ENCODE measurements around the gene CDH5.

CDH5 gene

DNA sequence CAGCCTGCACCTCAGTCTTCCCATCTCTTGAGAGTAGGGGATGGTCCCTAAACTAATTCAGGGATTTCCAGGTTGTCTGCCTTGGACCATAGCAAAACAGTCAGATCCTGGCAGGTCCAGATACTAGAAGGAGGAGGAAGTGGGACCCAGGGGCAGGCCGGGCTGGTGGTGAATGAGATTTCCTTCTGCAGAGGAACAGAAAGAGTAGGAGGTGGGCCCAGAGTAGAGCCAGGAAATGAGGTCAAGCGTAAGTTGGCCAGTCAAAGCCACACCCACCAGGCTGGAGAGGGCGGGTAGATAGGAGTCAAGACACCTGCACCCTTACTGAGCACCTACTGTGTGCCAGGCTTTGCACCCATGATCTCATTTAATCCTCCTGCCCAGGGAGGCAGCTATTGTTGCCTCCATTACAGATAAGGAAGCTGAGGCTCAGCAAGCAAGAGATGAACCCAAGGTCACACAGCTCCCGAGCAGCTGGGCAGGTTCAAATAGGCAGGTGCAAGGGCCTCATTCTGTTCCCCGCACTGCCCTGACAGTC, 2.6 kb downstream of the CDH5 start:
- Histone ChIP-seq H3K27me3 (ENCODE audit: control insufficient read depth in 3 of 3, insufficient read depth in 3 of 3, low read depth in 1 of 3, low read length in 3 of 3) (no peaks in the 10 kb centered on the region), H3K4me2 (ENCODE audit: insufficient read depth, low read length, poor library complexity, severe bottlenecking) (no peak overlapping the region), H3K14ac (ENCODE audit: low read length) (no peak overlapping the region), H4K91ac (ENCODE audit: low read depth, low read length, poor library complexity) (no peak overlapping the region), H3K9me3 (replicated peaks in 1 of 2; ENCODE audit: control insufficient read depth in 2 of 2, insufficient read depth in 1 of 2, low read depth in 1 of 2, low read length in 2 of 2) (no peaks in the 10 kb centered on the region), H3K27ac (replicated peaks; ENCODE audit: low read length) (no peak overlapping the region), H2AK5ac (ENCODE audit: low read depth, low read length) (peak overlapping the region; percentile 85), H3K4ac (ENCODE audit: low read length) (no peak overlapping the region), H2AFZ (ENCODE audit: low read length) (no peak overlapping the region), H3K23ac (ENCODE audit: low read depth, low read length, poor library complexity) (no peak overlapping the region), H3K79me1 (ENCODE audit: low read depth, low read length) (no peaks in the 10 kb centered on the region), H4K8ac (ENCODE audit: low read depth, low read length) (no peak overlapping the region), H3K4me3 (ENCODE audit: low read length in 2 of 2) (no peak overlapping the region), H3K4me1 (ENCODE audit: control insufficient read depth in 2 of 2, insufficient read depth in 1 of 2, low read depth in 1 of 2, low read length in 2 of 2) (peaks cover 18 to 24% of the 10 kb centered on the region in 2 donors), H2BK12ac (ENCODE audit: low read length) (no peak overlapping the region), H3K9ac (ENCODE audit: low read depth, low read length, poor library complexity) (no peak overlapping the region), H2BK120ac (ENCODE audit: low read depth, low read length) (no peak overlapping the region), H3K36me3 (replicated peaks in 1 of 2; ENCODE audit: control insufficient read depth in 2 of 2, insufficient read depth in 2 of 2, low read length in 2 of 2) (no peaks in the 10 kb centered on the region), H3K18ac (ENCODE audit: low read length) (no peak overlapping the region), H2BK5ac (ENCODE audit: low read length) (no peak overlapping the region), H2BK15ac (ENCODE audit: low read length) (no peak overlapping the region)
- WGBS, 2 donors (ENCODE audit: extremely low coverage in 2 of 2, insufficient read length in 2 of 2, insufficient replicate concordance in 1 of 2), result no CpG with 5 or more reads among the region's 5 CpGs
- no peak for DNase-seq (ENCODE audit: low spot score)

DNA sequence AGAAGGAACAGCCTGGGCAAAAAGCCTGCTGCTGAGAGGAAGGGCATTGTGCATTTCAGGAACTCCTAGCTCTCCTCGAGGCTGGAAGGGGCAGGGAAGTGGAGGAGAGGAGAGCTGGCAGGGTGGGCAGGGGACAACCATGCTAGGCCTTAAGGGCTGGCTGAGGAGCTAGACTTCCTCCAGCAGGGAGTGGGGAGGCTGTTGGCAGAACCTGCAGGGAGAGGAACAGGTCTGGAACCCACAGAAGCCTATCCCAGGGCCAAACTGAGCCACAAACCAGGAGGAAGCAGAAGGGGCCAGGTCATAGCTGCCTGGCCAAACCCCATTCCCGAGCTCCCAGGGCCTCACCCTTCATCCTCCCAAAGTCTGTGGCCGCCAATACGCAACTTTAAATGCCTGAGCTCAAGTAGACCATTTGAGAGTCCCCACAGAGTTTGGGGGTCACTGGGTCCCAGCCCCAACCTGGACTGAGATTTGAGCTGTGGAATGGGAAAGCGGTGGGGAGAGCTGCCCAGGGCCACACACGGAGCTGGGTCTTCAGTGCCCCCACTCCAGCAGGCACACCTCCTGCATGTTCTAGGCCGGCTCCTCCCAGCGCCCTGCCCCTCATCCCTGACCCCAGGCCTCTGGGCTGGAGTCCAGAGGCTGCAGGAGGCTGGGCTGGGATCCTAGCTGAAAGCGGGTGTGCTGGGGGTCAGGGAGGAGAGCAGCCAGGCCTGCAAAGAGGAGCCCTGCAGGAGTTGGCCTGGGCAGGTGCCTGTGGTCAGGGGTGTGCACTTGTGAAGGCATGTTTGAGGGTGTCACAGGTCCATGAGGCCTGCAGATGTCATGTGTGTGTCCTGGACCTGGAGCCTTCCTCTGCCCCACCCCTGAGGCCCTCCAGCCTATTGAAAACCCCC, 4.5 kb downstream of the CDH5 start:
- Histone ChIP-seq H3K4ac (ENCODE audit: low read length) (no peak overlapping the region), H2BK15ac (ENCODE audit: low read length) (no peak overlapping the region), H3K36me3 (replicated peaks in 1 of 2; ENCODE audit: control insufficient read depth in 2 of 2, insufficient read depth in 2 of 2, low read length in 2 of 2) (no peaks in the 10 kb centered on the region), H4K91ac (ENCODE audit: low read depth, low read length, poor library complexity) (no peak overlapping the region), H2BK5ac (ENCODE audit: low read length) (peak overlapping the region; percentile 7), H3K18ac (ENCODE audit: low read length) (peak overlapping the region; percentile 39), H3K4me2 (ENCODE audit: insufficient read depth, low read length, poor library complexity, severe bottlenecking) (no peak overlapping the region), H3K23ac (ENCODE audit: low read depth, low read length, poor library complexity) (no peak overlapping the region), H3K14ac (ENCODE audit: low read length) (no peak overlapping the region), H2AFZ (ENCODE audit: low read length) (peak overlapping the region; percentile 28), H3K4me3 (ENCODE audit: low read length in 2 of 2) (no peak overlapping the region), H3K4me1 (ENCODE audit: control insufficient read depth in 2 of 2, insufficient read depth in 1 of 2, low read depth in 1 of 2, low read length in 2 of 2) (peaks cover 13 to 16% of the 10 kb centered on the region in 2 donors), H3K9me3 (replicated peaks in 1 of 2; ENCODE audit: control insufficient read depth in 2 of 2, insufficient read depth in 1 of 2, low read depth in 1 of 2, low read length in 2 of 2) (no peaks in the 10 kb centered on the region), H4K8ac (ENCODE audit: low read depth, low read length) (no peak overlapping the region), H2BK12ac (ENCODE audit: low read length) (no peak overlapping the region), H2AK5ac (ENCODE audit: low read depth, low read length) (peak overlapping the region; percentile 12), H3K27ac (replicated peaks; ENCODE audit: low read length) (no peak overlapping the region), H3K27me3 (ENCODE audit: control insufficient read depth in 3 of 3, insufficient read depth in 3 of 3, low read depth in 1 of 3, low read length in 3 of 3) (no peaks in the 10 kb centered on the region), H2BK120ac (ENCODE audit: low read depth, low read length) (no peak overlapping the region), H3K79me1 (ENCODE audit: low read depth, low read length) (no peaks in the 10 kb centered on the region), H3K9ac (ENCODE audit: low read depth, low read length, poor library complexity) (no peak overlapping the region)
- no CpG with 5 or more reads among the region's 9 CpGs for WGBS, 2 donors (ENCODE audit: extremely low coverage in 2 of 2, insufficient read length in 2 of 2, insufficient replicate concordance in 1 of 2)
- no peak for DNase-seq (ENCODE audit: low spot score)

DNA sequence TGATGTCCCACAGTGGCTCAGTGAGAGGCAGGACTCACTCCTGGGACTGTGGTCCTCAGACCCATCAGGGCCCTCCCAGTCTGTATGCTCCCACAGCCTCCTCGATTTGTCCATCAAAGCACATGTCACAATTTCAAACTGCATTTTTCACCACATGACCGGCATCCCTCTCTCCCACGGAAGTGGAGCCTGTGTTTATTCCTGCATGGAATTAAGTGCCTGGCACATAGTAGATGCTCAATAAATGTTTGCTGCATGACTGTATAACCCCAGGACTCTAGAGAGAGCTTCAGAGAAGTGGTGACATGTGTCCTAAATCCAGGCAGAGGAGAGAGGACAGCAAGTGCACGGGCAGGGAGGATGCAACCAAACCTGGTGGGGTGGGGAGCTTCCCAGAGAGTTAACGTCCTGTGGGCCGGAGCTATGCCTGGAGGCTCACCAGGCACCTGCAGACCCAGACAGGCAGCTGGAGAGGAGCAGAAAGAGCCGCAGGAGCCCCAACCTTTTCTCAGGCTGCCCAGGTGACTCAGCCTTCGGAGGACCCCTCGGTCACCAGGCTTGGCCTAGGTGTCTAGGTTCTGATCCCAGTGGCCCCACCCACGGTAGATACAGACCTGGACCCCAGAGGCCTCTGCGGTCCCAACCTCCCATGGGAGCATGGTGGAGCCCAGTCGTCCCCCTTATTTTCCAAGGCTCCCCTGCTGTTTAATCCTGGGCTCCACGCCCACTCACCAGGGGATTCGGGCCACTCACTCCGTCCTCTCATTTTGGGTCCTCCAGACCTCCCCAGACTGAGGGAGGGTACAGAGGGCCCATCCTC, 5.8 kb downstream of the CDH5 start:
- no CpG with 5 or more reads among the region's 15 CpGs for WGBS, 2 donors (ENCODE audit: extremely low coverage in 2 of 2, insufficient read length in 2 of 2, insufficient replicate concordance in 1 of 2)
- H2BK12ac ChIP-seq (ENCODE audit: low read length), result no peak overlapping the region
- no peaks in the 10 kb centered on the region for H3K36me3 ChIP-seq (replicated peaks in 1 of 2; ENCODE audit: control insufficient read depth in 2 of 2, insufficient read depth in 2 of 2, low read length in 2 of 2)
- no peaks in the 10 kb centered on the region for H3K27me3 ChIP-seq (ENCODE audit: control insufficient read depth in 3 of 3, insufficient read depth in 3 of 3, low read depth in 1 of 3, low read length in 3 of 3)
- H2BK15ac ChIP-seq (ENCODE audit: low read length), result no peak overlapping the region
- H3K9me3 ChIP-seq (replicated peaks in 1 of 2; ENCODE audit: control insufficient read depth in 2 of 2, insufficient read depth in 1 of 2, low read depth in 1 of 2, low read length in 2 of 2), result no peaks in the 10 kb centered on the region
- no peak overlapping the region for H3K4ac ChIP-seq (ENCODE audit: low read length)
- H3K79me1 ChIP-seq (ENCODE audit: low read depth, low read length), result no peaks in the 10 kb centered on the region
- H3K9ac ChIP-seq (ENCODE audit: low read depth, low read length, poor library complexity), result no peak overlapping the region
- H2BK5ac ChIP-seq (ENCODE audit: low read length), result no peak overlapping the region
- H3K4me2 ChIP-seq (ENCODE audit: insufficient read depth, low read length, poor library complexity, severe bottlenecking), result no peak overlapping the region
- H4K91ac ChIP-seq (ENCODE audit: low read depth, low read length, poor library complexity), result no peak overlapping the region
- no peak overlapping the region for H3K14ac ChIP-seq (ENCODE audit: low read length)
- H4K8ac ChIP-seq (ENCODE audit: low read depth, low read length), result no peak overlapping the region
- no peak overlapping the region for H2AFZ ChIP-seq (ENCODE audit: low read length)
- H3K4me1 ChIP-seq (ENCODE audit: control insufficient read depth in 2 of 2, insufficient read depth in 1 of 2, low read depth in 1 of 2, low read length in 2 of 2), result peaks cover 13 to 20% of the 10 kb centered on the region in 2 donors
- H3K4me3 ChIP-seq (ENCODE audit: low read length in 2 of 2), result no peak overlapping the region
- H3K18ac ChIP-seq (ENCODE audit: low read length), result no peak overlapping the region
- DNase-seq (ENCODE audit: low spot score), result no peak
- H2BK120ac ChIP-seq (ENCODE audit: low read depth, low read length), result no peak overlapping the region
- no peak overlapping the region for H2AK5ac ChIP-seq (ENCODE audit: low read depth, low read length)
- no peak overlapping the region for H3K27ac ChIP-seq (replicated peaks; ENCODE audit: low read length)
- no peak overlapping the region for H3K23ac ChIP-seq (ENCODE audit: low read depth, low read length, poor library complexity)

DNA sequence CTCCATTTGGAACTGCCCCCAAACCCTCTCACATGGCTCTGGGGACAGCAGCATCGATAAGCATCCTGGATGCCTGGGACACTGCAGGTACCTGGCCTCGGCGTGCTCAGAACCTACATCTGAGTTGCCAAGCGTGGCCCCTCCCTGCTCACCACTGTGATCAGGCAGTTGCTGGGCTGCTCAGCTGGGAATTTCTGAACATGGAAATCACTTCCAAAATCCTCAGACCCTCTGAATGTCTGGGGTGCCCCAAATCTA, 6.3 kb downstream of the CDH5 start:
- Histone ChIP-seq H2AK5ac (ENCODE audit: low read depth, low read length) (no peak overlapping the region), H3K9me3 (replicated peaks in 1 of 2; ENCODE audit: control insufficient read depth in 2 of 2, insufficient read depth in 1 of 2, low read depth in 1 of 2, low read length in 2 of 2) (no peaks in the 10 kb centered on the region), H2BK5ac (ENCODE audit: low read length) (no peak overlapping the region), H3K79me1 (ENCODE audit: low read depth, low read length) (no peaks in the 10 kb centered on the region), H3K36me3 (replicated peaks in 1 of 2; ENCODE audit: control insufficient read depth in 2 of 2, insufficient read depth in 2 of 2, low read length in 2 of 2) (no peaks in the 10 kb centered on the region), H3K27ac (replicated peaks; ENCODE audit: low read length) (no peak overlapping the region), H3K4me3 (ENCODE audit: low read length in 2 of 2) (no peak overlapping the region), H2BK12ac (ENCODE audit: low read length) (no peak overlapping the region), H3K4me2 (ENCODE audit: insufficient read depth, low read length, poor library complexity, severe bottlenecking) (no peak overlapping the region), H3K14ac (ENCODE audit: low read length) (no peak overlapping the region), H2BK120ac (ENCODE audit: low read depth, low read length) (no peak overlapping the region), H3K9ac (ENCODE audit: low read depth, low read length, poor library complexity) (no peak overlapping the region), H3K4me1 (ENCODE audit: control insufficient read depth in 2 of 2, insufficient read depth in 1 of 2, low read depth in 1 of 2, low read length in 2 of 2) (peaks cover 13 to 20% of the 10 kb centered on the region in 2 donors), H2AFZ (ENCODE audit: low read length) (no peak overlapping the region), H3K23ac (ENCODE audit: low read depth, low read length, poor library complexity) (no peak overlapping the region), H3K18ac (ENCODE audit: low read length) (no peak overlapping the region), H2BK15ac (ENCODE audit: low read length) (no peak overlapping the region), H3K4ac (ENCODE audit: low read length) (no peak overlapping the region), H3K27me3 (ENCODE audit: control insufficient read depth in 3 of 3, insufficient read depth in 3 of 3, low read depth in 1 of 3, low read length in 3 of 3) (no peaks in the 10 kb centered on the region), H4K8ac (ENCODE audit: low read depth, low read length) (no peak overlapping the region), H4K91ac (ENCODE audit: low read depth, low read length, poor library complexity) (no peak overlapping the region)
- no CpG with 5 or more reads among the region's 4 CpGs for WGBS, 2 donors (ENCODE audit: extremely low coverage in 2 of 2, insufficient read length in 2 of 2, insufficient replicate concordance in 1 of 2)
- DNase-seq (ENCODE audit: low spot score), result no peak

All from neuronal stem cell (in vitro differentiated cells).